K562 (cell line): ENCODE results near the gene PYGO2. TPM values are rescaled to one million over a fixed set of nuclear protein-coding genes. Genes with fewer than 3 reads are reported as not detected.

ENCODE experiments used
- BDP1 ChIP-seq: IDR thresholded peaks from 3 replicates; pipeline ENCODE4 v1.6.1; 2011; ENCODE audit not compliant: insufficient read length, insufficient read depth
- BRD4 ChIP-seq: fragments of 200-600 bp; sonication (generic); IDR thresholded peaks from 2 replicates; pipeline ENCODE4 v1.6.1; 2017; ENCODE audit warnings: inconsistent platforms
- CBX8 ChIP-seq: fragments of 200-600 bp; sonication (generic); IDR thresholded peaks from 2 replicates; pipeline ENCODE4 v1.6.1; 2012; ENCODE audit warnings: borderline replicate concordance, mixed run types, low read depth, mild to moderate bottlenecking, moderate library complexity, mixed read lengths, low read length, control low read depth, inconsistent platforms; ENCODE audit not compliant: poor library complexity, severe bottlenecking; ENCODE audit errors: extremely low read depth
- HNRNPH1 ChIP-seq: fragments of 200-400 bp; formaldehyde crosslinking; optimal IDR thresholded peaks from 2 replicates; pipeline ENCODE3; 2017; ENCODE audit warnings: low read depth, mild to moderate bottlenecking, low read length, moderate library complexity
- HNRNPLL ChIP-seq: fragments of 200-400 bp; formaldehyde crosslinking; IDR thresholded peaks from 2 replicates; pipeline ENCODE4 v1.6.1; 2017; ENCODE audit warnings: low read length, low read depth, mild to moderate bottlenecking; ENCODE audit not compliant: poor library complexity, severe bottlenecking
- KDM4B ChIP-seq, 2 experiments: fragments of 450-650 bp in 1 of 2; sonication (generic) in 1 of 2; IDR thresholded peaks; 2 replicates each; pipeline ENCODE4 v1.6.1; 2016 to 2017; ENCODE audit warnings: borderline replicate concordance in 2 of 2, antibody characterized with exemption in 1 of 2, low read depth in 1 of 2, mild to moderate bottlenecking in 1 of 2
- KLF1 ChIP-seq: fragments of 450-650 bp; IDR thresholded peaks from 2 replicates; pipeline ENCODE4 v1.6.1; 2016; ENCODE audit warnings: missing genetic modification characterization, missing compliant biosample characterization
- MTA1 ChIP-seq: fragments of 450-650 bp; IDR thresholded peaks from 2 replicates; pipeline ENCODE4 v1.6.1; 2017; ENCODE audit warnings: borderline replicate concordance
- NFRKB ChIP-seq: fragments of 450-650 bp; IDR thresholded peaks from 2 replicates; pipeline ENCODE4 v1.6.1; 2016; ENCODE audit warnings: low read depth
- NONO ChIP-seq, 2 experiments: fragments of 200-400 bp in 1 of 2; fragments of 450-650 bp in 1 of 2; formaldehyde crosslinking in 1 of 2; IDR thresholded peaks; 2 replicates each; pipeline ENCODE4 v1.6.1; 2017; ENCODE audit warnings: low read depth in 2 of 2, mild to moderate bottlenecking in 2 of 2, moderate library complexity in 2 of 2, low read length in 1 of 2
- NRF1 ChIP-seq, 2 experiments: fragments of 450-650 bp; IDR thresholded peaks in 1 of 2; conservative IDR thresholded peaks in 1 of 2; 2 replicates each; pipeline ENCODE4 v1.6.1; 2014; ENCODE audit warnings: mild to moderate bottlenecking in 2 of 2
- RBBP5 ChIP-seq: fragments of 200-600 bp; sonication (generic); IDR thresholded peaks from 2 replicates; pipeline ENCODE4 v1.6.1; 2012; ENCODE audit warnings: borderline replicate concordance, mild to moderate bottlenecking, low read length, control low read depth, inconsistent platforms; ENCODE audit not compliant: insufficient read depth, poor library complexity, severe bottlenecking
- SIX5 ChIP-seq, 2 experiments: IDR thresholded peaks; 2 replicates each; pipeline ENCODE4 v1.6.1; 2011; ENCODE audit warnings: low read length in 2 of 2, borderline replicate concordance in 1 of 2, low read depth in 1 of 2, mild to moderate bottlenecking in 1 of 2, moderate library complexity in 1 of 2; ENCODE audit not compliant: insufficient read depth in 1 of 2
- SRF ChIP-seq, 2 experiments: fragments of 250-450, 450-650 bp in 1 of 2; sonication (Bioruptor Pico) in 1 of 2; sonication (generic) in 1 of 2; formaldehyde crosslinking; IDR thresholded peaks; 2 replicates each; pipeline versions ENCODE4 v1.5.0 to v1.5.1; 2020 to 2022; ENCODE audit warnings: mild to moderate bottlenecking in 1 of 2, missing genetic modification reagents in 1 of 2
- TCF3 ChIP-seq: sonication (generic); formaldehyde crosslinking; IDR thresholded peaks from 2 replicates; pipeline ENCODE4 v1.4.0; 2020; ENCODE audit warnings: mild to moderate bottlenecking, missing genetic modification reagents
- TFAM ChIP-seq: fragments of 250-450 bp; sonication (Bioruptor Pico); conservative IDR thresholded peaks from 2 replicates; pipeline ENCODE4 v1.5.0; 2021; ENCODE audit warnings: mild to moderate bottlenecking, moderate library complexity
- ZFP1 ChIP-seq: fragments of 450-650 bp; formaldehyde crosslinking; IDR thresholded peaks from 2 replicates; pipeline ENCODE4 v1.4.0; 2020; ENCODE audit warnings: mild to moderate bottlenecking, mixed read lengths
- ZNF232 ChIP-seq: sonication (generic); formaldehyde crosslinking; IDR thresholded peaks from 2 replicates; pipeline ENCODE4 v1.8.0; 2022; ENCODE audit warnings: mild to moderate bottlenecking, missing genetic modification reagents
- ZSCAN29 ChIP-seq: fragments of 450-650 bp; IDR thresholded peaks from 2 replicates; pipeline ENCODE4 v1.6.1; 2017
- polyA plus RNA-seq, 8 experiments: library from polyadenylated mRNA; depleted of rRNA in 4 of 8; stranded (reverse) in 5 of 8; unstranded in 3 of 8; fragments of >200 nt; fragmentation: Nextera tagmentation in 2 of 8; fragmentation: Illumina TruSeq in 1 of 8; extraction: Ambion mirVana in 2 of 8; extraction: Trizol in 1 of 8; gene quantifications; 2 replicates each; pipeline versions ENCODE4 v1.2.1 to v1.2.3, GENCODE V29; 2011 to 2014; ENCODE audit warnings: inconsistent platforms in 1 of 8, missing spikeins in 1 of 8
- total RNA-seq, 7 experiments: library from RNA; depleted of rRNA in 6 of 7; stranded (reverse); fragments of >200 nt in 6 of 7; fragmentation: Illumina TruSeq in 2 of 7; extraction: Trizol in 2 of 7; gene quantifications; 2 replicates each; pipeline versions ENCODE4 v1.2.1 to v1.2.3, GENCODE V29; 2011 to 2021; ENCODE audit warnings: low replicate concordance in 1 of 7
- TF ChIP-seq, protein P1 (sequence below): sonication (generic); formaldehyde crosslinking; IDR thresholded peaks from 2 replicates; pipeline ENCODE4 v1.8.0; 2022; ENCODE audit warnings: mild to moderate bottlenecking, low read depth, missing genetic modification reagents
- TF ChIP-seq, protein P2 (sequence below): fragments of 250-450 bp; sonication (Bioruptor Pico); IDR thresholded peaks from 2 replicates; pipeline ENCODE4 v1.6.1; 2021; ENCODE audit warnings: mild to moderate bottlenecking
- TF ChIP-seq, protein P3 (sequence below): sonication (generic); formaldehyde crosslinking; IDR thresholded peaks from 2 replicates; pipeline ENCODE4 v1.8.1; 2022; ENCODE audit warnings: missing genetic modification reagents
- TF ChIP-seq, protein P4 (sequence below): IDR thresholded peaks from 2 replicates; pipeline ENCODE4 v1.6.1; 2011; ENCODE audit warnings: borderline replicate concordance, low read depth, mild to moderate bottlenecking, moderate library complexity, low read length; ENCODE audit not compliant: insufficient read depth, poor library complexity, severe bottlenecking

PYGO2 gene
- total and polyA plus RNA-seq, 9 of the 15 experiments (the other 6 are each of a cell fraction or from before 2014, with no cell fraction given), result 8.3 to 36.2 (median 18.2) TPM

DNA sequence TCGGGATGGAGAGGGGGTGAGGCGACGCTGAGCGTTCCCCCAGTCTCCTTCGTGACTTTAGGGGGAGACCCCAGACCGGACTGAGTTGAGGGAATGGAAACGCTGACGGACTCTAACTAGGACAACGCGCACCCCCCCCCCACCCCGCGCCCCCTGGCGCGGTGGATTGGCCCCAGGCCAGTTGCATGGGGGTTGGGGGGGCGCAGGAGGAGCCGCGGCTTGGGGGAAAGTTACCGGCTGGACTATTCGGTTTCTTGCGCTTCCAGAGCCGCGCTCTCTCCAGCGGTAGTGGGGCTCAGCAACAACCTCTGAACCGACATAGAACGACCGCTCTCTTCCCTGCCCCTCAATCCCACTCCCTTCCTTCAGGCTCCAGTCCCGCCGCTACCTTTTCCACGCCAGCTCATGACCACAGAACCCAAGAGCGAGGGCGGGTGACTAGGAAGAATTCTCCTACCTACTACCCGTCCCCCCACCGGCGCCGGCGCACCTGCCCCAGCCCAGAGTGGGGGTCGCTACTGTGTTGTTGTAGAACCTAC lies 41.7 kb upstream of the PYGO2 start (continued):
- TF ChIP-seq, protein P1, sequence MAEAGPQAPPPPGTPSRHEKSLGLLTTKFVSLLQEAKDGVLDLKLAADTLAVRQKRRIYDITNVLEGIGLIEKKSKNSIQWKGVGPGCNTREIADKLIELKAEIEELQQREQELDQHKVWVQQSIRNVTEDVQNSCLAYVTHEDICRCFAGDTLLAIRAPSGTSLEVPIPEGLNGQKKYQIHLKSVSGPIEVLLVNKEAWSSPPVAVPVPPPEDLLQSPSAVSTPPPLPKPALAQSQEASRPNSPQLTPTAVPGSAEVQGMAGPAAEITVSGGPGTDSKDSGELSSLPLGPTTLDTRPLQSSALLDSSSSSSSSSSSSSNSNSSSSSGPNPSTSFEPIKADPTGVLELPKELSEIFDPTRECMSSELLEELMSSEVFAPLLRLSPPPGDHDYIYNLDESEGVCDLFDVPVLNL (CRISPR knock-in tag), result no peak
- no peak for TF ChIP-seq ZSCAN29
- TF ChIP-seq HNRNPLL, result peak; percentile 3
- no peak for TF ChIP-seq BDP1
- no peak for TF ChIP-seq TFAM
- TF ChIP-seq, protein P2, sequence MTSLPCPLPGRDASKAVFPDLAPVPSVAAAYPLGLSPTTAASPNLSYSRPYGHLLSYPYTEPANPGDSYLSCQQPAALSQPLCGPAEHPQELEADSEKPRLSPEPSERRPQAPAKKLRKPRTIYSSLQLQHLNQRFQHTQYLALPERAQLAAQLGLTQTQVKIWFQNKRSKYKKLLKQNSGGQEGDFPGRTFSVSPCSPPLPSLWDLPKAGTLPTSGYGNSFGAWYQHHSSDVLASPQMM (CRISPR knock-in tag), result no peak
- 0 out of 2 replicates have a peak, but pooled peaks have one; percentile 66 for TF ChIP-seq BRD4
- TF ChIP-seq MTA1, result no peak
- TF ChIP-seq NRF1 (conservative IDR thresholded peaks at IDR 0.05 in 1 of 2, IDR thresholded peaks at IDR 0.05 in 1 of 2), result peak in 1 of 2 experiments; percentile 36; a peak in 1 of 4 replicates
- no peak for TF ChIP-seq SRF (CRISPR knock-in tag; IDR thresholded peaks at IDR 0.05)
- peak; percentile 72; the same call in 1 of the 2 replicates for TF ChIP-seq NFRKB
- TF ChIP-seq ZFP1 (CRISPR knock-in tag), result no peak
- TF ChIP-seq RBBP5, result peak; percentile 67
- TF ChIP-seq KLF1 (tag), result no peak
- TF ChIP-seq TCF3 (CRISPR knock-in tag), result no peak
- TF ChIP-seq CBX8, result no peak
- TF ChIP-seq HNRNPH1, result no peak
- no peak for TF ChIP-seq SIX5 (IDR thresholded peaks at IDR 0.05; ENCODE audit: borderline replicate concordance in 1 of 2, insufficient read depth in 1 of 2, low read depth in 1 of 2, low read length in 2 of 2)
- TF ChIP-seq, protein P3, sequence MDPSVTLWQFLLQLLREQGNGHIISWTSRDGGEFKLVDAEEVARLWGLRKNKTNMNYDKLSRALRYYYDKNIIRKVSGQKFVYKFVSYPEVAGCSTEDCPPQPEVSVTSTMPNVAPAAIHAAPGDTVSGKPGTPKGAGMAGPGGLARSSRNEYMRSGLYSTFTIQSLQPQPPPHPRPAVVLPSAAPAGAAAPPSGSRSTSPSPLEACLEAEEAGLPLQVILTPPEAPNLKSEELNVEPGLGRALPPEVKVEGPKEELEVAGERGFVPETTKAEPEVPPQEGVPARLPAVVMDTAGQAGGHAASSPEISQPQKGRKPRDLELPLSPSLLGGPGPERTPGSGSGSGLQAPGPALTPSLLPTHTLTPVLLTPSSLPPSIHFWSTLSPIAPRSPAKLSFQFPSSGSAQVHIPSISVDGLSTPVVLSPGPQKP (CRISPR knock-in tag), result no peak
- no peak for TF ChIP-seq ZNF232 (CRISPR knock-in tag)
- TF ChIP-seq KDM4B (IDR thresholded peaks at IDR 0.05; ENCODE audit: borderline replicate concordance in 2 of 2, low read depth in 1 of 2), result no peak
- TF ChIP-seq, protein P4, sequence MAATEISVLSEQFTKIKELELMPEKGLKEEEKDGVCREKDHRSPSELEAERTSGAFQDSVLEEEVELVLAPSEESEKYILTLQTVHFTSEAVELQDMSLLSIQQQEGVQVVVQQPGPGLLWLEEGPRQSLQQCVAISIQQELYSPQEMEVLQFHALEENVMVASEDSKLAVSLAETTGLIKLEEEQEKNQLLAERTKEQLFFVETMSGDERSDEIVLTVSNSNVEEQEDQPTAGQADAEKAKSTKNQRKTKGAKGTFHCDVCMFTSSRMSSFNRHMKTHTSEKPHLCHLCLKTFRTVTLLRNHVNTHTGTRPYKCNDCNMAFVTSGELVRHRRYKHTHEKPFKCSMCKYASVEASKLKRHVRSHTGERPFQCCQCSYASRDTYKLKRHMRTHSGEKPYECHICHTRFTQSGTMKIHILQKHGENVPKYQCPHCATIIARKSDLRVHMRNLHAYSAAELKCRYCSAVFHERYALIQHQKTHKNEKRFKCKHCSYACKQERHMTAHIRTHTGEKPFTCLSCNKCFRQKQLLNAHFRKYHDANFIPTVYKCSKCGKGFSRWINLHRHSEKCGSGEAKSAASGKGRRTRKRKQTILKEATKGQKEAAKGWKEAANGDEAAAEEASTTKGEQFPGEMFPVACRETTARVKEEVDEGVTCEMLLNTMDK, result no peak
- no peak for TF ChIP-seq NONO (IDR thresholded peaks at IDR 0.05; ENCODE audit: low read depth in 2 of 2, low read length in 1 of 2)
